PFSK-1 (cell line): ENCODE measurements around the gene CDH2.

Source experiments
- POLR2AphosphoS5 ChIP-seq: IDR thresholded peaks from 2 replicates; pipeline ENCODE4 v1.6.1; 2012; ENCODE audit warnings: low read depth, mild to moderate bottlenecking, control low read depth, low read length, moderate library complexity
- REST ChIP-seq, 2 experiments: IDR thresholded peaks; 2 replicates each; pipeline versions ENCODE4 v1.6.1 to v1.8.0; 2011 to 2012; ENCODE audit warnings: low read depth in 2 of 2, low read length in 2 of 2, control low read depth in 1 of 2, inconsistent platforms in 1 of 2, mild to moderate bottlenecking in 1 of 2, moderate library complexity in 1 of 2; ENCODE audit not compliant: insufficient read depth in 1 of 2
- SIN3A ChIP-seq: IDR thresholded peaks from 2 replicates; pipeline ENCODE4 v1.6.1; 2012; ENCODE audit warnings: mild to moderate bottlenecking, low read length, moderate library complexity, borderline replicate concordance; ENCODE audit not compliant: insufficient read depth
- TAF1 ChIP-seq: IDR thresholded peaks from 2 replicates; pipeline ENCODE4 v1.6.1; 2012; ENCODE audit warnings: low read length, control low read depth, borderline replicate concordance; ENCODE audit not compliant: insufficient read depth

GRCh38 chr18:28080876-28081300 lies 96.0 kb downstream of the CDH2 start:
- TF ChIP-seq POLR2AphosphoS5 (no peak), TAF1 (no peak), REST (IDR thresholded peaks at IDR 0.05; ENCODE audit: insufficient read depth in 1 of 2, low read depth in 2 of 2, low read length in 2 of 2) (no peak), SIN3A (no peak)
